Smooth muscle cell (in vitro differentiated cells): ENCODE data around the gene THUMPD2. TPM values are rescaled to one million over a fixed set of nuclear protein-coding genes. Genes with fewer than 3 reads are reported as not detected.
A peak's percentile ranks its signal among the peaks of the same experiment; 100 is the strongest.
"Not testable (repeated sequence)": the region's sequence is repeated elsewhere in the genome, so short reads cannot be mapped to it uniquely, and the experiment has no call there.

ENCODE experiments used
- DNase-seq: peaks from one replicate; lab custom pipeline; 2025; ENCODE audit not compliant: unreplicated experiment; lab: John Stamatoyannopoulos, UW
- H2AFZ ChIP-seq: fragments of 200-600 bp; sonication (generic); 2 replicates; pipeline ENCODE4 v1.6.0; 2016; ENCODE audit warnings: antibody characterized with exemption, low read depth, mild to moderate bottlenecking
- H3F3A ChIP-seq: fragments of 200-600 bp; sonication (generic); 2 replicates; pipeline ENCODE4 v1.6.0; 2017; ENCODE audit warnings: antibody characterized with exemption, low read depth
- H3K27ac ChIP-seq: fragments of 200-600 bp; sonication (generic); 2 replicates; pipeline ENCODE4 v1.5.1; 2016; ENCODE audit warnings: low read depth, mild to moderate bottlenecking
- H3K27me3 ChIP-seq: fragments of 200-600 bp; sonication (generic); 2 replicates; pipeline ENCODE4 v1.6.1; 2016; ENCODE audit warnings: low read depth, mild to moderate bottlenecking
- H3K36me3 ChIP-seq: fragments of 200-600 bp; sonication (generic); 2 replicates; pipeline ENCODE4 v1.5.1; 2016; ENCODE audit warnings: low read depth
- H3K4me1 ChIP-seq: fragments of 200-600 bp; sonication (generic); 2 replicates; pipeline ENCODE4 v1.5.1; 2016; ENCODE audit warnings: low read depth
- H3K4me2 ChIP-seq: fragments of 200-600 bp; sonication (generic); 2 replicates; pipeline ENCODE4 v1.6.0; 2016; ENCODE audit warnings: mild to moderate bottlenecking
- H3K4me3 ChIP-seq: fragments of 200-600 bp; sonication (generic); 2 replicates; pipeline ENCODE4 v1.5.1; 2016; ENCODE audit warnings: mild to moderate bottlenecking
- H3K79me2 ChIP-seq: fragments of 200-600 bp; sonication (generic); 2 replicates; pipeline ENCODE4 v1.6.0; 2016; ENCODE audit warnings: low read depth, mild to moderate bottlenecking
- H3K9ac ChIP-seq: fragments of 200-600 bp; sonication (generic); 2 replicates; pipeline ENCODE4 v1.6.0; 2016; ENCODE audit warnings: low read depth
- H3K9me3 ChIP-seq: fragments of 200-600 bp; sonication (generic); replicated peaks from 2 replicates; pipeline ENCODE4 v1.5.1; 2016; ENCODE audit warnings: low read depth
- H4K20me1 ChIP-seq: fragments of 200-600 bp; sonication (generic); 2 replicates; pipeline ENCODE4 v1.6.0; 2016; ENCODE audit warnings: low read depth
- CTCF ChIP-seq: fragments of 200-600 bp; sonication (generic); IDR thresholded peaks from 2 replicates; pipeline ENCODE4 v1.5.1; 2017; ENCODE audit warnings: borderline replicate concordance, mild to moderate bottlenecking, antibody characterized with exemption; ENCODE audit not compliant: insufficient read depth, poor library complexity, severe bottlenecking
- WGBS: methylation state at CpG from one replicate; pipeline ENCODE4 v1.1.7; 2016; ENCODE audit warnings: low lambda C conversion rate; 5-methylcytosine and 5-hydroxymethylcytosine counted together
- polyA plus RNA-seq: library from polyadenylated mRNA; unstranded; fragments of >200 nt; fragmentation: Nextera tagmentation; extraction: Ambion mirVana; gene quantifications from 2 replicates; pipeline ENCODE4 v1.2.1, GENCODE V29; 2016
- total RNA-seq: library from RNA; depleted of rRNA; stranded (reverse); fragments of >200 nt; gene quantifications from 2 replicates; pipeline ENCODE4 v1.2.3, GENCODE V29; 2014

The THUMPD2 gene
- total and polyA plus RNA-seq, 2 experiments from 2014 or later, result 14.5 to 18.6 TPM

GRCh38 chr2:39805936-39806608, 27.0 kb upstream of the THUMPD2 start:
- no peaks in the 10 kb centered on the region for H3K4me1 ChIP-seq
- no peak overlapping the region for H3K4me3 ChIP-seq
- H3K9me3 ChIP-seq, result peaks cover 2% of the 10 kb centered on the region
- TF ChIP-seq CTCF, result no peak
- DNase-seq, result no peak
- no peak overlapping the region for H2AFZ ChIP-seq
- no peaks in the 10 kb centered on the region for H4K20me1 ChIP-seq
- H3K79me2 ChIP-seq, result no peaks in the 10 kb centered on the region
- no peak overlapping the region for H3K4me2 ChIP-seq
- H3F3A ChIP-seq, result no peaks in the 10 kb centered on the region
- WGBS, result 61% methylated on average over 4 of the region's 4 CpGs
- H3K36me3 ChIP-seq, result no peaks in the 10 kb centered on the region
- H3K27ac ChIP-seq, result peak overlapping the region; percentile 60
- no peaks in the 10 kb centered on the region for H3K27me3 ChIP-seq
- no peak overlapping the region for H3K9ac ChIP-seq

GRCh38 chr2:39803839-39804238, 24.8 kb upstream of the THUMPD2 start:
- TF ChIP-seq CTCF, result no peak
- no peaks in the 10 kb centered on the region for H4K20me1 ChIP-seq
- DNase-seq, result no peak
- H3K36me3 ChIP-seq, result no peaks in the 10 kb centered on the region
- WGBS, result 98% methylated on average over 1 of the region's 1 CpG
- no peaks in the 10 kb centered on the region for H3K9me3 ChIP-seq
- no peak overlapping the region for H3K4me3 ChIP-seq
- H3K27ac ChIP-seq, result no peak overlapping the region
- no peaks in the 10 kb centered on the region for H3K79me2 ChIP-seq
- H3F3A ChIP-seq, result no peaks in the 10 kb centered on the region
- no peak overlapping the region for H3K9ac ChIP-seq
- no peaks in the 10 kb centered on the region for H3K27me3 ChIP-seq
- no peak overlapping the region for H3K4me2 ChIP-seq
- no peak overlapping the region for H2AFZ ChIP-seq
- H3K4me1 ChIP-seq, result no peaks in the 10 kb centered on the region

GRCh38 chr2:39800752-39801151, 21.7 kb upstream of the THUMPD2 start:
- Histone ChIP-seq H2AFZ (no peak overlapping the region), H4K20me1 (no peaks in the 10 kb centered on the region), H3K9ac (no peak overlapping the region), H3K79me2 (no peaks in the 10 kb centered on the region), H3K4me2 (no peak overlapping the region), H3K27ac (no peak overlapping the region), H3K36me3 (no peaks in the 10 kb centered on the region), H3K9me3 (no peaks in the 10 kb centered on the region), H3K27me3 (no peaks in the 10 kb centered on the region), H3K4me1 (no peaks in the 10 kb centered on the region), H3F3A (no peaks in the 10 kb centered on the region), H3K4me3 (no peak overlapping the region)
- no peak for TF ChIP-seq CTCF
- 97% methylated on average over 4 of the region's 4 CpGs for WGBS
- no peak for DNase-seq

- H3K79me2 ChIP-seq, result no peaks in the 10 kb centered on the region
- no peaks in the 10 kb centered on the region for H3K36me3 ChIP-seq
- H3K4me2 ChIP-seq, result no peak overlapping the region
- DNase-seq, result no peak
- no peak for TF ChIP-seq CTCF
- no peaks in the 10 kb centered on the region for H4K20me1 ChIP-seq
- no peaks in the 10 kb centered on the region for H3K4me1 ChIP-seq
- H2AFZ ChIP-seq, result no peak overlapping the region
- H3K9ac ChIP-seq, result no peak overlapping the region
- no peaks in the 10 kb centered on the region for H3K27me3 ChIP-seq
- H3K27ac ChIP-seq, result no peak overlapping the region
- H3K4me3 ChIP-seq, result no peak overlapping the region
- H3K9me3 ChIP-seq, result no peaks in the 10 kb centered on the region
- WGBS, result 97% methylated on average over 1 of the region's 1 CpG
- H3F3A ChIP-seq, result no peaks in the 10 kb centered on the region
Measured at GRCh38 chr2:39796134-39796533, 17.1 kb upstream of the THUMPD2 start.

DNA sequence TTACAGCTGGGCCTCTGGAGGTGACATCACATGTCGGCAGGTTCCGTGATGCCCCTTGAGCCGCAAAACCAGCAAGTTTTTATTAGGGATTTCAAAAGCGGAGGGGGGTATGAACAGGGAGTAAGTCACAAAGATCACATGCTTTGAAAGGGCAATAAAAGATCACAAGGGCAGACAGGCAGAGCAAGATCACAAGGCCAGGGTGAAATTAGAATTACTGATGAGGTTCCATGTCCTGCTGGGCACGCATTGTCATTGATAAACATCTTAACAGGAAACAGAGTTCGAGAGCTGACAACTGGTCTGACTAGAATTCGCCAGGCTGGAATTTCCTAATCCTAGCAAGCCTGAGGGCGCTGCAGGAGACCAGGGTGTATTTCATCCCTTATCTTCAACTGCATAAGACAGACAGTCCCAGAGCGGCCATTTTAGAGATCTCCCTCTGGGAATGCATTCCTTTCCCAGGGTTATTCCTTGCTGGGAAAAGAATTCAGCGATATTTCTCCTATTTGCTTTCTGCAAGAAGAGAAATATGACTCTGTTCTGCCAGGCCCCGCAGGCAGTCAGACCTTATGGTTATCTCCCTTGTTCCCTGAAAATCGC, 11.3 kb upstream of the THUMPD2 start:
- H3K79me2 ChIP-seq, H3F3A ChIP-seq, H3K4me1 ChIP-seq, H3K27me3 ChIP-seq, H3K36me3 ChIP-seq, H3K4me3 ChIP-seq, H3K9ac ChIP-seq, H2AFZ ChIP-seq, H3K4me2 ChIP-seq, H3K27ac ChIP-seq, DNase-seq, H3K9me3 ChIP-seq, H4K20me1 ChIP-seq: not testable (repeated sequence)
- WGBS, result 69% methylated on average over 12 of the region's 12 CpGs
